Pons (tissue), 1 donor: ENCODE data around the gene EPS8L2.

Experiments used
- DNase-seq: peaks from one replicate; pipeline ENCODE4 v3.0.0-alpha.2; 2016; ENCODE audit warnings: low spot score

EPS8L2 gene

DNA sequence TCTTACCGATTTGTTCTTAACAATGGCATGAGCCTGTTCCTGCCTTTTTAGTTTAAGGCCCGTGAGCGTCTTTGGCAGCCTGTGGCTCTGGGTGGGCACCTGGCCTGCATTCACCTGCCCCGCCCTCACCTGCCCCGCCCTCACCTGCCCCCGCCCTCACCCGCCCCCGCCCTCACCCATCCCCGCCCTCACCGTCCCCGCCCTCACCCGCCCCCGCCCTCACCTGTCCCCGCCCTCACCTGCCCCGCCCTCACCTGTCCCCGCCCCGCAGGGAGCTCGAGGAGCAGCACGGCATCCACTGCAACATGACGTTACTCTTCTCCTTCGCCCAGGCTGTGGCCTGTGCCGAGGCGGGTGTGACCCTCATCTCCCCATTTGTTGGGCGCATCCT lies 57.0 kb downstream of the EPS8L2 start:
- no peak for DNase-seq

DNA sequence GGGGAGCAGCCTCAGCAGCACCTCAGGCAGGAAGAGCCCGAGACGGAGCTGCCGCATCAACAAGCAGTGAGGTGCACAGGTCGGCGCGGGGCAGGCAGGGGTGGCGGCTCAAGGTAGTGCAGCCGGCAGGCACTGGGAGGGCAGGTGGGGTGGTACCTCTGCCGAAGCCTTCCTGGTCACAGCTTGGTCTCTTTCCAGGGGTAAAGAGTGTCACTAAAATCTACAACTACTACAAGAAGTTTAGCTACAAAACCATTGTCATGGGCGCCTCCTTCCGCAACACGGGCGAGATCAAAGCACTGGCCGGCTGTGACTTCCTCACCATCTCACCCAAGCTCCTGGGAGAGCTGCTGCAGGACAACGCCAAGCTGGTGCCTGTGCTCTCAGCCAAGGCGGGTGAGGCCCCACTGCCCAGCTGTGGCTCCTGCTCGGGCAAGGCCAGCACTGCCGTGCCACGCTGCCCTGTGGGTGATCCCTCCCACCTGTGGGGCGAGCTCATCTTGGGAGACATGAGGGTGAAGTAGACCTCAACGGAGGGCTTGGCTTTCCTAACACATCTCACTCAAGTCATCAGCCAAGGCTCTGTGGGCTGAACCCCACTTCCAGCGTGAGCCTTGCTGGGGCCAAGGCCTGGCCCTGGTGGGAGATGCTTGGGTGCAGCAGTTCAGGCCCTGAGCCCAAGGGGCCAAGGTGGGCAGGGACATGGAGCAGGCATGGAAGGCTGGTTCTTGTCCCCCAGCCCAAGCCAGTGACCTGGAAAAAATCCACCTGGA lies 57.7 kb downstream of the EPS8L2 start:
- DNase-seq, result no peak

DNA sequence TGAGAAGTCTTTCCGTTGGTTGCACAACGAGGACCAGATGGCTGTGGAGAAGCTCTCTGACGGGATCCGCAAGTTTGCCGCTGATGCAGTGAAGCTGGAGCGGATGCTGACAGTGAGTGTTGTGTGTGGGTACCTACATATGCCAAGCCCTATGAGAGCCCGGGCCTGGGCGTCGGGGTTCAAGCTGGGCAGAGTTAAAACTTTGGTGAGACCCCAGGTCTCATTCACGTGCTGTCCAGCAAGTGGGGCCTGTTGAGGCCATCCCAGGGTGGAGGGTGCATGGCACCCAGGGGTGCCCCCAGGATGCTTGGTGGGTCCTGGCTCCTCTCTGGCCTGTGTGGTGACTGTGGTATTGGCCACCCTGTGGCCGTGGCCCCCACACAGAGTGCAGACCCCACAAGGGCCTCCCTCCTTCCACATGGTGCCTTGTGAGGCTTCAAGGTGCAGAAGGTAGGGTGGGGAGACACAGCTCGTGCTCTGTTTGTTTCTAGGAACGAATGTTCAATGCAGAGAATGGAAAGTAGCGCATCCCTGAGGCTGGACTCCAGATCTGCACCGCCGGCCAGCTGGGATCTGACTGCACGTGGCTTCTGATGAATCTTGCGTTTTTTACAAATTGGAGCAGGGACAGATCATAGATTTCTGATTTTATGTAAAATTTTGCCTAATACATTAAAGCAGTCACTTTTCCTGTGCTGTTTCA lies 58.4 kb downstream of the EPS8L2 start:
- DNase-seq, result no peak

DNA sequence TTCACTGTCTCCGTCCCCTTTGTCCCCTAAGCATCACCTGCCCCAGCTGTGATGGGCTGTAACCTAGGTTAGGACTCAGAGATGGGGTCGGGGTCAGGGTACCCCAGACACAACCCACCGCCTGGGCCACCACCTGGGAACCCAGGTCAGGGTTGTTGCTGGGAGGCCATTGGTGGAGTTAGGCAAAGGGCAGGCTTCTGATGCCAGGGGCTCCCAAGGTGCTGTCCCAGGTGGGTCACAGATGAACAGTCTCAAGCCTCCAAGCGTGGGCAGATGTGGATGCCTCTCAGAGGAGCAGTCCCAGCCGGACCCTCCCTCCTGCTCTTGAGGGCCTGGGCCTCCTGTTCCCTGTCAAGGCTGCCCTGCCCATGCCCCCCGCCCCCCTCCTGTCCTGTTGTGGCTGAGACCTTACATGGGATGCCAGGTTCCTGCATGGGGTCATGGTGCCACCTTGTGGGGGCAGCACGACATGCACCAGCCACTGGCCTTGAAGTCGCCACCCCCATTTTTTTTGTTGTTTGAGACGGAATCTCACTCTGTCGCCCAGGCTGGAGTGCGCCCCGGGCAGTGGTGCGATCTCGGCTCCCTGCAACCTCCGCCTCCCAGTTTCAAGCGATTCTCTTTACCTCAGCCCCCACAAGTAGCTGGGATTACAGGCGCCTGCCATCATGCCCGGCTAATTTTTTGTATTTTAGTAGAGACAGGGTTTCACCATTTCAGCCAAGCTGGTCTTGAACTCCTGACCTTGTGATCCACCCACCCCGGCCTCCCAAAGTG lies 59.2 kb downstream of the EPS8L2 start:
- DNase-seq, result peak; percentile 52

DNA sequence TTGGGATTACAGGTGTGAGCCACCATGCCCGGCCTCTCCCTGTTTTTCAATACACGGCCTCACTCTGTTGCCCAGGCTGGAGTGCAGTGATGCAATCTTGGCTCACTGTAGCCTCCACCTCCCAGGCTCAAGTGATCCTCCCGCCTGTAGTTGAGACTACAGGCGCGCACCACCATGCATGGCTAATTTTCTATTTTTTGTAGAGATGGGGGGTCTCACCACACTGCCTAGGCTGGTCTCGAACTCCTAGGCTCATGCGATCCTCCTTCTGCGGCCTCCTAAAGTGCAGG lies 59.7 kb downstream of the EPS8L2 start:
- DNase-seq, result no peak

DNA sequence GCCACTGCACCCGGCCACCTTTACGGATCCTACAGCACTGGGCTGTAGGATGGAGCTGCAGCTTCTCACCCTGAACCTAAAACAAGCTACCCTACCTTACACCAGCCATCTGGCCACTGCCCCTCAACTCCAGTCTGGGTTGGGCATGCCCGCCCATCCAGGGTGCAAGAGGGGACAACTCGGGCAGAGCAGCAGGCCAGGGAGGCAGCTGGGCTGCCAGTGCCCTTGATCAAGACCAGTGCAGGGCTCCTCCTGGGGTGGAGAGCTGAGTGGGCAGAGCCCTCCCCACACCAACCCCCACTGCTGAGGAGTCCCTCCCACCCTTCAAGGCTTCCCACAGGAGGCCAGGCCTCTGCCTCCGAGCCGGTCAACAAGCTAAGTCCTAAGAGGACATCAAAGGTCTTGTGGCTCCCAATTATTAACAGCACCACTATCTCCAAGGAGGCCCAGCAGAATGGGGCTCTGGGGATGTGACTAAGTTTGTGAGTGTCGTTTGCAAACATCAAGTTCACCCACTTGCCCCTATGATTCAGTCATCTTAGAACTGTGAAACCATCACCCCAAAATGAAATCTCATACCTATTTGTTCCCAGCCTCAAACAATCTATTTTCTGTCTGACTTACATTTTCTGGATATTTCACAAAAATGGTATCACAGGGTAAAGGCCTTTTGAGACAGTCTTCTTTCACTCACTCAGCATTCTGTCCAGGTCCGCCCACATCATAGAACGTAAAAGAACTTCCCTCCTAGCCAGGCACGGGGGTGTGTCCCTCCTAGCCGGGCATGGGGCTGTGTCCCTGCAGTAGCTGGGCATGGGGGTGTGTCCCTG lies 60.3 kb downstream of the EPS8L2 start:
- no peak for DNase-seq

DNA sequence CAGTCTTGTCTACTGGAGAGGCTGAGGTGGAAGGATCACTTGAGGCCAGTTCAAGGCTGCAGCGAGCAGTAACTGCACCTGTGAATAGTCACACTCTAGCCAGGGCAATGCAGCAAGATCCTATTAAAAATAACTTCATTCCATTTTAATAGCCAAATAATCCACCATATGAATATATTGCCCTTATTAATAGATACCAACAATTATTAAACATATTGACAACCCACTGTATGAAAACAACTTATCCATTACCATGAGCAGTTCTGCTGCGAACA lies 60.8 kb downstream of the EPS8L2 start:
- no peak for DNase-seq

DNA sequence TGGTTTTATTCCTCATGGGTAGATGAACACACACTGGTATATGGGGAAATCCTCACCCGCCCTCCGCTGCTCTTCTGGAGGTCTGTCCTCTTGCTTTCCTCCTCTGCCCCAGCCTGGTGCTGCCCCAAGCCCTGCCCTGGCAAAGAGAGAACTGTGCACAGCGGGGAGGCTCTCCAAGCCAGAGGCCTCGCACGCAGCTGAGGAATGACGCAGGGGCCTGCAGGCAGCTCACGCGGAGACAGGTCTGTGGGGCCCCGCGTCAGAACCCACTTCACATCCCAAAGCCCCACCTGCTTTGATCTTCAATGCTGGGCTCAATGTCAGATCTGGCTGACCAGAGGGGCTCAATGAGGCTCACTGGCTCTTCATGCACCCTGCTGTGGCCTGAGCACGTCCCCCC lies 61.2 kb downstream of the EPS8L2 start:
- DNase-seq, result no peak

DNA sequence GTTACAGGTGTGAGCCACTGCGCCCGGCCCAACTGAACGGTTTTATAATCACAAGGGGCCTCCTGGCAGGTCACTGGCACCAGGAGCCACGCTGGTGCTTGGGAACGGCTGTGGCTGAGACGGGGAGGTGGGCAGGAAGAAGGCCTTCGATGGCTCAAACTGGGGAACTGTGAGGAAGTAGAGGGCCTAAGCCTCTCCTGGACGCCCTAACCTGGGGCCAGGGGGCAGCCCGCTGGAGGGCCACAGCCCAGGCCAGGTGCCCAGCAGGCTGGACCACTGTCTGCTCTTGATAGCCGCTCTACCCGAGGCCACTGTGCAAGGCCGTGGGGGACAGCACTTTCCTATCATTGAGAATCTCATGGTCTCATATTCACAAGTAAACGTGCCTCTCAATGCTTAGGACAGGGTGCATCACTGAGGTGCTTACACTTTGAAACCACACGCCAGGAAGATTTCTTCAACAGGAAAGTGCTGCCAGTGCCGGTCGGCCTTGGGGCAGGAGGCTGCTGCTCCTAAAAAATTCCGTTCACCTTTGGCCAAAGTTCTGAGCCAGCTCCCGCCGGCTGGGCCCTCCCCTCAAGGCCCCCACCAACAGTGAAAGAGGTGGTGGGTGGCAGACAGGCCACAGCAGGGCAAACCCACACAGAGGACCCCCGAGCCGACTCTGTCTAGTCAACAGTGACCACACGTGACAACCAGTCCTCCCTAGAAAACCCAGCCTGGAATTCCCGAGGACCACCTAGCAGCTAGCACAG lies 64.0 kb downstream of the EPS8L2 start:
- DNase-seq, result no peak

DNA sequence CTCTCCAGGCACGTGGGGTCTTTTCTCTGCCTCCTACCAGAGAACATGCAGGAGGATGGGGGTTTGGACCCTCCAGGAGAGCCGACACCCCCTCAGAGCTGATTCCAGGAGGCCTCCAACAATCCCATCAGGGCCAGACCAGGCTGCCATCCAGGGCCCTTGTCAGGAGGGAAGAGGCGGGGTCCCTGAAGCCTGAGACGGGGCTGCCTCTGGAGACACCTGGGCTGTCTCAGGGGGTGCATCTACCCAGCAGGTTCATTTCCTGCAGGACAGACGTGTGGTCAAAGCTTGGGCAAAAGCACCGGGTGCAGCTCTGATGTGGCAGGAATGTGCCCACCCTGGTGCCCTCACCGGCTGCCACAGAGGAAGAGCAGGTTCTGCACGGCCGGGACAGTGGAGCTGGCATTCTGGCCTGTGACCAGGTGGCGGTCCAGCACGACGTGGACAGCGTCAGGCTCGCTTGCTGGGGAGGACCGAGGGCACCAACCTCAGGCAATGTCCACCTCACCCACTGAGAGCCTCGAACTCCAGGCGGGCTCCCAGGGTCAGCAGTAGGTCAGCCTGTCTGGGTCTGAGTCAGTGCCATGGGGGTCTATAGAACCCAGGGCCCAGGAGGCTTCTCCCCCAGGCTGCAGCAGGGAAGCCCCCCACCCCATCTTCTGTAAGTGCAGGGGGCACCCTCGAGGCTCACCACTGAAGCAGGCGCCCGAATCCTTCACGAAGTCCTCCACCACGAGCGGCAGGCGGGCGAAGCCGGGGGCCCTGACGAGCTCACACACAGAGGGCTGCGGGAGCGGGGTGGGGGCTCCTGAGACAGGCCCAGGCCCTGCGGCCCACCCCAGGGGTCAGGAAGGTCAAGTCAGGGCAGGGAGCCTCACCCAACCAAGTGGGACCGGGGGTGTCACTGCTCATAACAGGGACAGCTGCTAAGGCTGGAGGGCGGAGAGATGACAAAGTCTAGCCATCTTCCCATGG lies 64.9 kb downstream of the EPS8L2 start:
- no peak for DNase-seq

DNA sequence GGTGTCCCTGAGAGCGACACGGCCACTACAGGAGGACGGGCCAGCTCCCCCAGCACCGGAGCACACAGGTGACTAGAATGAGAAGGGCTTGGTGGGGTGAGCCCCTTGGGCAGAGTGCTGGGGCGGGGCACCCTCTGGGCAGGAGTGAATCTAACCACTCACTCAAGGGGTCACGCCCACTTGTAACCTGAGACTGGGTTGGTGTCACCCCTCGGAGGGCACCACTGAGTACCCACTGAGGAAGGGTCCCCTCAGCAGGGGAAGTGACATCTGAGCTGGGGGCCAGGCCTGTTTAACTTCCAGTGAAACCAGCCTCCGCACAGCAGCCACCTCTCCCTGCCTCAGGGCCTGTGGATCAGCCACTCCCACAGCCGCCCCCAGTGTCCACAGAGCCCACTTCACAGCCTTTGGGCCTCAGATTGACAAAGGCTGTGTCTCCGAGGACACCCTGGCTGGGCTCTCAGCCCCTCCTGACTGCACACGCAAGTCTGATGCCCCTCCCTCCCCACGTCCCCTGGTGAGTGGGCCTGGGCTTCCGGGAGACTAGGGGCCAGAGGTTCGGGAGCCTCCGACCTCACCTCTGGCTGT lies 65.7 kb downstream of the EPS8L2 start:
- no peak for DNase-seq

DNA sequence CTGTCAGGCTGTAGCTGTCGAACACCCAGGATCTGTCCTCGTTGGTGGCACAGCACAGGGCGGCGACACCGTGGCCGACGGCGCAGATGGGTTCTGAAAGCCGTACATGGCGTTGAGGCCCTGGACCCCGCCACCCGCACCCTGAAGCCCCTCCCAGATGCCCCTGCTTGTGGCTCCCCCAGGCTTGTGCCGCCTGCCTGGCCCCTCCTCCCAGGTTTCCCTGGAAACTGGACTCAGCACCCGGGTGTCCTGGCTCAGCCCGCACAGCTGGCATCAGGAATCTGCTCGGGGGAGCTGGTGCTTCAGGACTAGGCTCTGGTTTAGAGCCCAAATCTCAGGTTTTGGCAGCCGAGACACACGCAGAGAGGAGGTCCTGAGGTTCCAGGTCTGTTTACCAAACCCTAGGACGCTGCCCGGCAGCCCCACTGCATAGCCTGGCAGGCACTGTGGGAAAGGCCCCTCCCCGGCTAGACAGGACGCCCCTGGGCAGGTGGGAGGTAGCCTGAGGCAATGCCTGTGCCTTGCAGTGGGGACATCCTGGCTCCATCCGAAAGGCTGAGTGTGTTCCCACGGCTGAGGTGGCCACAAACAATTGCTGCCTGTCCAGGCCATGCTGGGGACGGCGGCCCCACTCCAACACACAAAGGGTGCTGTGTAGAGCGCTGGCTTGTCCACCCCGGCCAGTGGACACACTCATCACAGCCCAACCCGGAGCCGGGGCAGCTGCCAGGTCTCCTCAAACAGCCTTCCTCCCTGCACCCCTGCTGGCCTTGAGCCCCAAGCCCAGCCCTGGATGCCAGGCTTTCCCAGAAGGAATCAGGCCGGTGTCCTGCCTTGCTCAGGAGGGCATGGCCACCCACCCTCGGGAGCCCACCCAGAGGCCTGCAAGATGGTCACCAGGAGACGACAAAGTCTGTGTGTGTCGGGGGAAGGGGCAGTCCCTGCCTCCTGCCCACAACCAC lies 66.7 kb downstream of the EPS8L2 start:
- DNase-seq, result peak; percentile 96

DNA sequence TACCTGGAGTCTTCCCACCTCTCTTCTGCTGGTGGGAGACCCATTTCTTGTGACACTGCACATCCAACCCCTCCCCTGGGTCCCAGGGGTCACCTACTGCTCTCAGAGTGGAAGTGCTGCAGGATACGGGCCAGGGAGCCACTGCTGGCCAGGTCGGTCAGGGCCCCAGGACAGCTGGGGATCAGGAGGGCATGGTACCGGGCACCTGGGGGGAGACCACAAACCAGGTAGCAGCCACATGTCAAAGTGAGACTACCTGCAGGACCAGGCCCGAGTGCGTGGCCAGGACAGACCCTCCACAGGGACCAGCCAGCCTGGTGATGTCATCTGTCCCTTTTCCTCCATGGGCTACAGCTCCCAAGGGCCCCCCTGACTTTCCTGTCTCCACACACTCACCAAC lies 67.4 kb downstream of the EPS8L2 start:
- DNase-seq, result no peak

DNA sequence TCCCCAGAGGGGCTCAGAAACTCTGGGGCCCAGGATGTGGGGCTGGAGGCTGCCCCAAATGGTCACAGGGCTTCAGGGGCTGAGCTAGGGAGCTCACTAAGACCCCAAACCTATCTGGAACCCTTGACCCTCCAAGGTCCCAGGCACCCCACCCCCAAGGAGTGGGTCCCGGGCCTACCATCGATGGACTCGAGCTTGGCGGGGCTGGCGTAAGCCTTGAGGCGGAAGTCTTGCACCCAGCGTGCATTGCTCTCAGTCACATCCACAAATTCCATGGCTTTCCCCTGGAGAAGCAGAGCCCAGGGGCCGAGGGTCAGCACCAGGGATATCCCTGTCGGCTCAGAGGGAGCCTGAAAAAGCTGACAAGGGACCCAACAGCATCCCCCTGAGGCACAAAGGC lies 67.8 kb downstream of the EPS8L2 start:
- no peak for DNase-seq

DNA sequence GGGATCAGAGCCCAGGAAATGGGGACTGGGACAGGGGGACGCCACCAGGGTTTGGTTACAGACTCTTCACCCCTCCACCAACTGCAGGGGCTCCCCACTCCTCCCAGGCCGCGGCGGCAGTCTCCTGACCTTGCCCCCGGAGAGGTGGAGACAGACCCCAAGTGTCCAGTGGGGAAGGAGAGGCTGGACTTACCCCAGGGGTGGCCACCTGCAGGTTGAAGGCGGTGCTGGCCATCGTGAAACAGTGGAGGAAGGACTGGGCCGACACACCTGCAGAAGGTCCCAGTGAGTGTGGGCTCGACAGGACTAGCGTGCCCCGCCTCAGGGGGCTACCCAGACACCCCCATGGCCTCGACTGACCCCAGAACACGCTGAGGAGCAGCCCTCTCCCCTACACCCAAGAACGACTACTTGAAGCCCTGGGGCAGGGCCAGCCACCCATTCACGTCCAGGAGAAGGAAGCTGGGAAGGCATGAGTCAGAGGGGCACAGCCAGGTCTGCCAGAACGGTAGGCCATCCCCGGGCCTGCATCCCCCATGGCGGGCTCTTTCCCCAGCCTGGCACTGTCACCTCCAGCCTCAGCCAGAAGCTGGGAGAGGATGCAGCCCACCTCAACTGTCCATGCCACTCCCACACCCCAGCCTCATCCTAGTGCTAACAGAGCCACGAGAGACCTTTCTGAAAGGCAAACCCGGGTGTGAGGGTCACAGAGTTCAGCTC lies 69.0 kb downstream of the EPS8L2 start:
- DNase-seq, result no peak

DNA sequence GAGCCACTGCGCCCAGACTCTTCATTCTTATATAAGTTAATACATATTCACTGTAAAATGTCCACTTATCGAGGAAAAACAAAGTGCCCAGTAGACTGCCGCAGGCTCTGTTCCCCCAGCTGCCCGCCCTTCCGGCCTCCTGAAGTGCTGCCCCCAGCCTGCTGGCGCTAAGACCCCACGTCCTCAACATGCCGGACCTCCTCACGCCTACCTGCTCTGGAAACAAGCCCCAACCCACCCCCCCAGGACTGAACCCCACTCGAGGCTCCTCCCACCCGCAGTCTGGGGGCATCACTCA lies 70.2 kb downstream of the EPS8L2 start:
- no peak for DNase-seq

DNA sequence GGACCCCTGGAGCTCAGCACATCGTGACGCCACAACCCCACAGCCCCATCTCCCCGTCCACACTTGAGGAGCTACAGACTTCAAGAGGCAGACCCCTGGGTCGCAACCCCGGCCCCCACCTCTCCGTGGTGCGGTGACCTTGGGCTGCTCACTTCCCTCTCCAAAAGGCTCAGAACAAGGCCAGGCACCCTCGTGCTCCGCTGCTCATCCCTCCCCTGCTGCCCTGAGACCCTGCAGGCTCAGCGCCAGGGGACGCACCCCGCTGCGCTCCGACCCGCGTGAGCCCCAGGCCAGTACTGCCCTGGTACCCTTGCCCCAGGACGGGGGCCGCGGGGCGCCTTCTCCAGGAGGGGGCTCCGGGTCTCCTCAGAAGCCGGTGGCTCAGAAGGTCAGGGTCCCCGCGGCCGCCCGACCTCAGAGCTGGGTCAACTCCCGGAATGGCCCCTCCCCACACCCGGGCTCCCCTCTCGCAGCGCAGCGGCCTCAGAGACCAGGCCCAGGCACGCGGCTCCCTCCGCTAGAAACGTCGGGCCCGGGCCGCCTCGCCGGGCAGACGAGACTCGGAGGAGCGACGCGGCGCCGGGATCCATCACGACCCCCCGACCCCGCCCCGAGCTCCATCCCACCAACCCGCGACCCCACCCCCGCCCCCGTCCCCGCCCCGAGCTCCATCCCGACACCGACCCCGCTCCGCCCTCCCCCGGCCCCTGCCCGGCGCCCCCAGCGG lies 70.7 kb downstream of the EPS8L2 start:
- DNase-seq, result no peak
